PC-3 (cell line): ENCODE measurements around the gene DLX5. TPM values are rescaled to one million over a fixed set of nuclear protein-coding genes. Genes with fewer than 3 reads are reported as not detected.

Source experiments
- ATAC-seq: fragments of 200-7000 bp; cut with Tn5 transposase; 2 replicates; pipeline ENCODE4 v1.9.1; 2020; ENCODE audit warnings: mild to moderate bottlenecking, moderate library complexity
- BruUV-seq: library from RNA; stranded (reverse); fragments of 400-500 nt; replicated peaks from 2 replicates; lab custom pipeline; 2021; lab: Mats Ljungman, UMichigan
- CTCF ChIA-PET: fragments of 300-600 bp; sonication (Branson Sonifier 250); formaldehyde crosslinking; loops from one replicate; lab custom pipeline; 2022; ENCODE audit warnings: antibody characterized with exemption; lab: Charles Lee
- POLR2A ChIA-PET: fragments of 300-600 bp; sonication (Branson Sonifier 250); formaldehyde crosslinking; loops from one replicate; lab custom pipeline; 2022; ENCODE audit warnings: antibody characterized with exemption; ENCODE audit not compliant: unreplicated experiment; lab: Charles Lee
- DNase-seq: peaks from one replicate; pipeline ENCODE4 v3.0.0-alpha.2; 2015
- H2AFZ ChIP-seq: fragments of 300-600 bp; sonication (generic); 2 replicates; pipeline ENCODE4 v1.6.0; 2016; ENCODE audit warnings: antibody characterized with exemption, low read length
- H3F3A ChIP-seq: fragments of 300-600 bp; sonication (generic); one replicate; pipeline ENCODE4 v1.6.0; 2017; ENCODE audit warnings: antibody characterized with exemption, low read length, control low read depth, mild to moderate bottlenecking; ENCODE audit not compliant: unreplicated experiment
- H3K27ac ChIP-seq: fragments of 300-600 bp; sonication (generic); 2 replicates; pipeline ENCODE4 v1.5.1; 2016; ENCODE audit warnings: mild to moderate bottlenecking, low read length
- H3K27me3 ChIP-seq: fragments of 300-600 bp; sonication (generic); 2 replicates; pipeline ENCODE4 v1.6.1; 2016; ENCODE audit warnings: low read length, mixed read lengths
- H3K36me3 ChIP-seq: fragments of 300-600 bp; sonication (generic); 2 replicates; pipeline ENCODE4 v1.6.1; 2016; ENCODE audit warnings: low read depth, mixed run types, low read length, mixed read lengths
- H3K4me1 ChIP-seq: fragments of 300-600 bp; sonication (generic); 2 replicates; pipeline ENCODE4 v1.5.1; 2016; ENCODE audit warnings: low read length; ENCODE audit not compliant: insufficient read depth
- H3K4me2 ChIP-seq: fragments of 300-600 bp; sonication (generic); 2 replicates; pipeline ENCODE4 v1.6.0; 2016; ENCODE audit warnings: low read length
- H3K4me3 ChIP-seq: fragments of 300-600 bp; sonication (generic); 2 replicates; pipeline ENCODE4 v1.5.1; 2016; ENCODE audit warnings: mild to moderate bottlenecking, low read length, mixed read lengths
- H3K79me2 ChIP-seq: fragments of 300-600 bp; sonication (generic); 2 replicates; pipeline ENCODE4 v1.6.1; 2017; ENCODE audit warnings: low read length, mixed read lengths
- H3K9ac ChIP-seq: fragments of 300-600 bp; sonication (generic); 2 replicates; pipeline ENCODE4 v1.6.0; 2016; ENCODE audit warnings: mild to moderate bottlenecking, low read length
- H3K9me2 ChIP-seq: fragments of 300-600 bp; sonication (generic); replicated peaks from 2 replicates; pipeline ENCODE4 v1.6.1; 2016; ENCODE audit warnings: mixed run types, low read length, mixed read lengths
- H3K9me3 ChIP-seq: fragments of 300-600 bp; sonication (generic); 2 replicates; pipeline ENCODE4 v1.6.1; 2016; ENCODE audit warnings: low read length, mixed read lengths
- H4K20me1 ChIP-seq: fragments of 300-600 bp; sonication (generic); 2 replicates; pipeline ENCODE4 v1.6.1; 2016; ENCODE audit warnings: low read length, mixed read lengths
- EZH2 ChIP-seq: fragments of 300-600 bp; sonication (generic); IDR thresholded peaks from one replicate; pipeline ENCODE4 v1.6.1; 2017; ENCODE audit warnings: antibody characterized with exemption, mild to moderate bottlenecking, low read length; ENCODE audit not compliant: unreplicated experiment
- EZH2phosphoT487 ChIP-seq: fragments of 300-600 bp; sonication (generic); IDR thresholded peaks from 2 replicates; pipeline ENCODE4 v1.6.1; 2018; ENCODE audit warnings: mild to moderate bottlenecking, antibody characterized with exemption, low read length, borderline replicate concordance
- intact Hi-C: fragments of 100-400 bp; cut with micrococcal nuclease; formaldehyde crosslinking; loops from 2 replicates; pipeline ENCODE4 v1.9.0; 2023
- total RNA-seq: library from RNA; depleted of rRNA; stranded (reverse); fragments of >200 nt; gene quantifications from 2 replicates; pipeline ENCODE4 v1.2.3, GENCODE V29; 2014
- TF ChIP-seq, protein P1 (sequence below): fragments of 300-600 bp; sonication (generic); conservative IDR thresholded peaks from 2 replicates; pipeline ENCODE4 v1.5.1; 2017; ENCODE audit warnings: antibody characterized with exemption, low read depth, mild to moderate bottlenecking, low read length

The DLX5 gene
- total RNA-seq, 1 experiment from 2014 or later = 0.15 TPM

DNA sequence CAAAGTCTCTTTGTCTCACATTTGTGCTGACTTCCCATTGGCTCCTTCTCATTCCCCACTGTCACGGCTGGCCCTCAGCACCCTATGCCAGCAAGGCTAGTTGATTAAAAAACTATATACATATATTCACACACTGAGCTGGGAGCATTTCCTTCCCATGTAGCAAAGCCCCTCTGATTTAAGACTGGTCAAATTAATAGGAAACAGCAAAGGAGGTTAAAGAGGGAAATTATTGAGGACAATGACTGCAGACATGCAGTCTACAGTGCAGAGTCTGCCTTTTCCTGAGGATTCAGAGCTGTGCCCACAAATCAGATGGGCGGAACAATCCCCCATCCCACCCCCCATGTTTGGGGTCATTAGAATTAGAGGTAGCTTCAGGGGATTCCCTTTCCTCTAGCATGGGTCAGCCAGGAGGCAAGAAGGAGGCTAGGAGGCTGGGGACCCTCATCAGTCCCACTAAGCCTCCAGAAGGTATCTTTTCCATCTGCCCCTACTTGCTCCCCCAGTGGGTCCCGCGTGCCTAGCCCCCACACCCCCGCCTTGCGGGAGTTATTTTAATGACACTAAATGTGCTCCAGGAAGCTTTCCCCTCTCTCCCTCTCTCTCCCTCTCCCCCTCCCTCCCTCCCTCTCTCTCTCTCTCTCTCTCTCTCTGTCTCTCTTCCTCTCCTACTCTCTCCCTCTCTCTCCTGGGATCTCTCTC is 29.1 kb downstream of the DLX5 start:
- Histone ChIP-seq H3K9me3 (no peaks in the 10 kb centered on the region), H3K4me2 (no peak overlapping the region), H3K4me1 (no peaks in the 10 kb centered on the region), H3K27me3 (peaks cover 28% of the 10 kb centered on the region), H3K9me2 (no peaks in the 10 kb centered on the region), H2AFZ (no peak overlapping the region), H3F3A (no peaks in the 10 kb centered on the region), H3K27ac (no peak overlapping the region), H4K20me1 (no peaks in the 10 kb centered on the region), H3K36me3 (no peaks in the 10 kb centered on the region), H3K4me3 (no peak overlapping the region), H3K79me2 (no peaks in the 10 kb centered on the region), H3K9ac (no peak overlapping the region)
- POLR2A ChIA-PET = no interaction called here
- ATAC-seq (no peak), DNase-seq (no peak)
- CTCF ChIA-PET = no interaction called here
- intact Hi-C loops = no loop called here
- TF ChIP-seq EZH2 (no peak), EZH2phosphoT487 (no peak)
- TF ChIP-seq, protein P1, sequence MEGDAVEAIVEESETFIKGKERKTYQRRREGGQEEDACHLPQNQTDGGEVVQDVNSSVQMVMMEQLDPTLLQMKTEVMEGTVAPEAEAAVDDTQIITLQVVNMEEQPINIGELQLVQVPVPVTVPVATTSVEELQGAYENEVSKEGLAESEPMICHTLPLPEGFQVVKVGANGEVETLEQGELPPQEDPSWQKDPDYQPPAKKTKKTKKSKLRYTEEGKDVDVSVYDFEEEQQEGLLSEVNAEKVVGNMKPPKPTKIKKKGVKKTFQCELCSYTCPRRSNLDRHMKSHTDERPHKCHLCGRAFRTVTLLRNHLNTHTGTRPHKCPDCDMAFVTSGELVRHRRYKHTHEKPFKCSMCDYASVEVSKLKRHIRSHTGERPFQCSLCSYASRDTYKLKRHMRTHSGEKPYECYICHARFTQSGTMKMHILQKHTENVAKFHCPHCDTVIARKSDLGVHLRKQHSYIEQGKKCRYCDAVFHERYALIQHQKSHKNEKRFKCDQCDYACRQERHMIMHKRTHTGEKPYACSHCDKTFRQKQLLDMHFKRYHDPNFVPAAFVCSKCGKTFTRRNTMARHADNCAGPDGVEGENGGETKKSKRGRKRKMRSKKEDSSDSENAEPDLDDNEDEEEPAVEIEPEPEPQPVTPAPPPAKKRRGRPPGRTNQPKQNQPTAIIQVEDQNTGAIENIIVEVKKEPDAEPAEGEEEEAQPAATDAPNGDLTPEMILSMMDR = no peak
- BruUV-seq = no TSS peak

DNA sequence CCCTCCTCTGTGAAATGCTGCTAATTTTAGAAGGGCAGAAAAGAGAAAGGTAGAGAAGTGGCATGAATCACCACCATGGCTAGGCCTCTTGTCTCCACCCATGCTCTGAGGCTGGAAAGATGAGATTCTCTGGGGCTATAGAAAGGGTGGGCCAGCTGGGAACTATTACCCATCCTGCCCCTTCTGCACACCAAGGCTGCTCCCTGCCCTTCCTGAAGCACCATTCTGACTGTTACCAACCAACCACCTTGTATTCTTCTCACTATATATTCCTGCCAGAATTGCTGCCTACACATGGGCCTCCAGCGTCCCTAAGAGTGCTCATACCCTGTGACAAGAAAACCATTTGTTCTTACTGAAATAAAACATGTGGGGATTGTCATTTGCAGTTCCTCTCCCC is 30.7 kb downstream of the DLX5 start:
- H3F3A ChIP-seq = no peaks in the 10 kb centered on the region
- no TSS peak for BruUV-seq
- ATAC-seq = no peak
- no peak overlapping the region for H2AFZ ChIP-seq
- no peaks in the 10 kb centered on the region for H4K20me1 ChIP-seq
- H3K27ac ChIP-seq = no peak overlapping the region
- H3K9me3 ChIP-seq = no peaks in the 10 kb centered on the region
- DNase-seq = no peak
- no peaks in the 10 kb centered on the region for H3K36me3 ChIP-seq
- no peak overlapping the region for H3K4me2 ChIP-seq
- no peak overlapping the region for H3K4me3 ChIP-seq
- ChIA-PET POLR2A (no interaction called here), CTCF (no interaction called here)
- H3K9ac ChIP-seq = no peak overlapping the region
- H3K79me2 ChIP-seq = no peaks in the 10 kb centered on the region
- no peaks in the 10 kb centered on the region for H3K4me1 ChIP-seq
- TF ChIP-seq EZH2phosphoT487 (no peak), EZH2 (no peak)
- TF ChIP-seq, protein P1 = no peak
- intact Hi-C loops = no loop called here
- no peaks in the 10 kb centered on the region for H3K9me2 ChIP-seq
- H3K27me3 ChIP-seq = peaks cover 31% of the 10 kb centered on the region

DNA sequence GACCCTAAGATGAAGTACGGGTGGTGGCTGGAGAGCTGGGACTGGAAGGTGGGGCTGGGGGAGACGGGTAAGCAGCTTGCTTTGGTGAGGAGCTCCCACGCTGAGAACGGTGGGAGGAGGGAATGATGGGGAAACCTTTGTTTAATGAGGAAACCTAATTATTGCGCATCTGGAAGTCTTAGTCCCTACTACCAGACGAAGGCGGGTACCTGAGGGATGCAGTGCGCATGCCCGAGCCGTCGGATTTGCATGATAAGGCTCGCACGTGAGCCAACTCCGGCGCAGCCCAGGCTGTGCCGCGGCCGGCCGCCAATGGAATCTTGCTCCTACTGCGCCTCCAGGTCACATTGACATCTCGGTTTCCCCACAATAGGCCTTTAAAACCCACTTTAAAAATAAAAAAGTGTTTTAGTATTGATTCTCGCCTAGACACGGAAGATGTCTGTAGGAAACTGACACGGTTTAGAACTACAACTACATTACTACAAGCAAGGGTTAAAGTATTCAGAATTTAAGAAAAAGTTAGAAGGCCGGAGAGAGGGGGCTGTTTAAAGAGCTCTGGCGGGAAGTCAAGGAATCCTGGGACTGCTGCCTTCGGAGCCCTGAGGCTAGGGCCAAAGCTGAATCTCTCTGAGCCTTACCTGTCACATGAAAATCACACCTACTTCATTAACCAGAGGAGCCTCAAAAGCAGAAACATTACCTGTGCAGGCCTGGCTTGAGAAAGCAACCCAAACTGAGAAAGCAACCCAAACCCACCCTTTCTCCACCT is 31.4 kb downstream of the DLX5 start:
- DNase-seq (no peak), ATAC-seq (no peak)
- Histone ChIP-seq H3K36me3 (no peaks in the 10 kb centered on the region), H3K9ac (no peak overlapping the region), H4K20me1 (no peaks in the 10 kb centered on the region), H3K4me1 (no peaks in the 10 kb centered on the region), H3K27me3 (peaks cover 25% of the 10 kb centered on the region), H3K27ac (no peak overlapping the region), H3K4me2 (no peak overlapping the region), H3K79me2 (no peaks in the 10 kb centered on the region), H3F3A (no peaks in the 10 kb centered on the region), H2AFZ (no peak overlapping the region), H3K9me3 (no peaks in the 10 kb centered on the region), H3K9me2 (no peaks in the 10 kb centered on the region), H3K4me3 (no peak overlapping the region)
- intact Hi-C loops = no loop called here
- TF ChIP-seq EZH2 = no peak
- no peak for TF ChIP-seq EZH2phosphoT487
- TF ChIP-seq, protein P1 = no peak
- ChIA-PET CTCF (no interaction called here), POLR2A (no interaction called here)
- no TSS peak for BruUV-seq
